Suppressor macrophage treated with lipopolysaccharide for 4 hours (primary cell): Measurements from ENCODE around the gene DET1.

Experiments
- DNase-seq: peaks from one replicate; pipeline ENCODE4 v3.0.0-alpha.2; 2020

DET1 gene

DNA sequence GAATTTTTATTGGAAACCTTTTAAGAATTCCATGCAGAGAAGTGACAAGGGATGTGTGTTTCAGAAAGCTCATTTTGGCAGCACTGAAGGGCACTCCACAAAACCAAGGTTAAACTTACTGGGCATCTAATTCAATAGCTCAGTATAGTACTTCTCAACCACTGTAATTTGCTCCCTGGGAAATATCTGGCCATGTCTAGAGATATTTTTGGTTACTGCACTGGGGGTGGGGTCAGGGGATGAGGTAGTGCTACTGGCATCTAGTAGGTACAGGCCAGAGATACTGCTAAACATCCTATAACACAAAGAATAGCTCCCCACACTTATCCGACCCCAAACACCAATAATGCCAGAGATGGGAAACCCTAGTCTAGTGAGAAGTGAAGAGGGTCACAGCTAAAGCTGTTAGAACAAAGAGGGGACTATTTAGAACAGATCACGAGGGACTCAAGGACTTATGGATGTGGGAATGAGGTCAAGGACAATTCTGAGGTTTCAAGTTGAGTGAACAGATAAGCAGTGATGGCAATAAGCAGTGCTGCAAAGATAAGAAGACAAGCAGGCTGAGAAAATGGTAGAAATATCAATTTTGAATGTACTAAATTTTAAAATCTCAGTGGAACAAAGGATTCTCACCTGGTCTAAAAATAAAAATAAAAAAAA, 82.5 kb downstream of the DET1 start:
- DNase-seq: no peak
